ENCODE measurements around the gene CSAG2. TPM values are rescaled to one million over a fixed set of nuclear protein-coding genes. Genes with fewer than 3 reads are reported as not detected.

Gene CSAG2
- total and polyA plus RNA-seq, 2 of the 13 experiments (the other 11 are each of a cell fraction or from before 2014, with no cell fraction given) = not detected

GRCh38 chrX:152663086-152663485, 46.0 kb downstream of the CSAG2 start:
- no peaks in the 10 kb centered on the region for H3K9me3 ChIP-seq (ENCODE audit: low read length)
- H4K20me1 ChIP-seq (ENCODE audit: insufficient read depth, low read length) = no peaks in the 10 kb centered on the region
- ChIA-PET POLR2A (no interaction called here), CTCF (ENCODE audit: low intra/inter-chr PET ratio, low total read pairs) (no interaction called here)
- H2AFZ ChIP-seq (ENCODE audit: low read length) = no peak overlapping the region
- intact Hi-C loops (cut with micrococcal nuclease; ENCODE audit: unreplicated experiment) (no loop called here), in situ Hi-C loops (cut with HindIII; ENCODE audit: extremely low pct_ligation_motif_present, low pct_unique_long_range_greater_than_20kb) (no loop called here)
- TF ChIP-seq NR2C2 (CRISPR knock-in tag; IDR thresholded peaks at IDR 0.05; ENCODE audit: borderline replicate concordance) (no peak), ZBTB39 (CRISPR knock-in tag; IDR thresholded peaks at IDR 0.05) (no peak), PHF21A (CRISPR knock-in tag; IDR thresholded peaks at IDR 0.05) (no peak)
- H3K4me3 ChIP-seq (replicated peaks in 1 of 3; ENCODE audit: insufficient read depth in 1 of 3, low read depth in 2 of 3, low read length in 3 of 3) = no peak overlapping the region
- H3K79me2 ChIP-seq (ENCODE audit: insufficient read depth, low read length) = no peaks in the 10 kb centered on the region
- H3K36me3 ChIP-seq (replicated peaks in 1 of 2; ENCODE audit: control insufficient read depth in 1 of 2, insufficient read depth in 2 of 2, low read length in 2 of 2) = no peaks in the 10 kb centered on the region
- H3K27me3 ChIP-seq (ENCODE audit: control insufficient read depth in 1 of 2, insufficient read depth in 2 of 2, low read length in 2 of 2) = no peaks in the 10 kb centered on the region
- WGBS (ENCODE audit: low lambda C conversion rate) = 0% methylated on average over 2 of the region's 4 CpGs
- no peak overlapping the region for H3K27ac ChIP-seq (ENCODE audit: extremely low read length, insufficient read depth, low read length)
- H3K4me2 ChIP-seq (ENCODE audit: low read depth, low read length) = no peak overlapping the region
- no peak overlapping the region for H3K9ac ChIP-seq (ENCODE audit: insufficient read depth, low read depth, low read length)
- BruUV-seq (replicated peaks) = no TSS peak
- FAIRE-seq (no peak), DNase-seq (ENCODE audit: low spot score) (no peak), ATAC-seq (no peak)
- no peaks in the 10 kb centered on the region for H3K4me1 ChIP-seq (ENCODE audit: insufficient read depth, low read length)

- no TSS peak for BruUV-seq (replicated peaks)
- POLR2A ChIA-PET = no interaction called here
- intact Hi-C loops (cut with micrococcal nuclease; ENCODE audit: unreplicated experiment) = no loop called here
- Histone ChIP-seq H3K36me3 (replicated peaks in 1 of 2; ENCODE audit: control insufficient read depth in 1 of 2, insufficient read depth in 2 of 2, low read length in 2 of 2) (no peaks in the 10 kb centered on the region), H2AFZ (ENCODE audit: low read length) (no peak overlapping the region), H3K4me3 (replicated peaks in 1 of 3; ENCODE audit: insufficient read depth in 1 of 3, low read depth in 2 of 3, low read length in 3 of 3) (no peak overlapping the region), H4K20me1 (ENCODE audit: insufficient read depth, low read length) (no peaks in the 10 kb centered on the region), H3K79me2 (ENCODE audit: insufficient read depth, low read length) (no peaks in the 10 kb centered on the region), H3K4me2 (ENCODE audit: low read depth, low read length) (no peak overlapping the region), H3K9ac (ENCODE audit: insufficient read depth, low read depth, low read length) (no peak overlapping the region), H3K9me3 (ENCODE audit: low read length) (no peaks in the 10 kb centered on the region), H3K27ac (ENCODE audit: extremely low read length, insufficient read depth, low read length) (no peak overlapping the region), H3K4me1 (ENCODE audit: insufficient read depth, low read length) (peaks cover 11% of the 10 kb centered on the region), H3K27me3 (ENCODE audit: control insufficient read depth in 1 of 2, insufficient read depth in 2 of 2, low read length in 2 of 2) (no peaks in the 10 kb centered on the region)
- DNase-seq (ENCODE audit: low spot score) = no peak
- 0% methylated on average over 1 of the region's 2 CpGs for WGBS (ENCODE audit: low lambda C conversion rate)
- ATAC-seq = peak; percentile 60
- FAIRE-seq = no peak
- in situ Hi-C loops (cut with HindIII; ENCODE audit: extremely low pct_ligation_motif_present, low pct_unique_long_range_greater_than_20kb) = no loop called here
- CTCF ChIA-PET (ENCODE audit: low intra/inter-chr PET ratio, low total read pairs) = no interaction called here
- TF ChIP-seq EED (CRISPR knock-in tag; IDR thresholded peaks at IDR 0.05) = no peak
- TF ChIP-seq CTCF (CRISPR knock-in tag; IDR thresholded peaks at IDR 0.05) = peak; percentile 34; the same call in 1 of the 2 replicates
- TF ChIP-seq PATZ1 (CRISPR knock-in tag; IDR thresholded peaks at IDR 0.05) = no peak
Observed at GRCh38 chrX:152658302-152658701, 50.8 kb downstream of the CSAG2 start.

Measured in HepG2 (cell line).